Smooth muscle cell (in vitro differentiated cells): ENCODE data around the gene KMT2D. TPM values are rescaled to one million over a fixed set of nuclear protein-coding genes. Genes with fewer than 3 reads are reported as not detected.

Experiments
- DNase-seq: peaks from one replicate; lab custom pipeline; 2025; ENCODE audit not compliant: unreplicated experiment; lab: John Stamatoyannopoulos, UW
- H2AFZ ChIP-seq: fragments of 200-600 bp; sonication (generic); 2 replicates; pipeline ENCODE4 v1.6.0; 2016; ENCODE audit warnings: antibody characterized with exemption, low read depth, mild to moderate bottlenecking
- H3F3A ChIP-seq: fragments of 200-600 bp; sonication (generic); 2 replicates; pipeline ENCODE4 v1.6.0; 2017; ENCODE audit warnings: antibody characterized with exemption, low read depth
- H3K27ac ChIP-seq: fragments of 200-600 bp; sonication (generic); 2 replicates; pipeline ENCODE4 v1.5.1; 2016; ENCODE audit warnings: low read depth, mild to moderate bottlenecking
- H3K27me3 ChIP-seq: fragments of 200-600 bp; sonication (generic); 2 replicates; pipeline ENCODE4 v1.6.1; 2016; ENCODE audit warnings: low read depth, mild to moderate bottlenecking
- H3K36me3 ChIP-seq: fragments of 200-600 bp; sonication (generic); 2 replicates; pipeline ENCODE4 v1.5.1; 2016; ENCODE audit warnings: low read depth
- H3K4me1 ChIP-seq: fragments of 200-600 bp; sonication (generic); 2 replicates; pipeline ENCODE4 v1.5.1; 2016; ENCODE audit warnings: low read depth
- H3K4me2 ChIP-seq: fragments of 200-600 bp; sonication (generic); 2 replicates; pipeline ENCODE4 v1.6.0; 2016; ENCODE audit warnings: mild to moderate bottlenecking
- H3K4me3 ChIP-seq: fragments of 200-600 bp; sonication (generic); 2 replicates; pipeline ENCODE4 v1.5.1; 2016; ENCODE audit warnings: mild to moderate bottlenecking
- H3K79me2 ChIP-seq: fragments of 200-600 bp; sonication (generic); 2 replicates; pipeline ENCODE4 v1.6.0; 2016; ENCODE audit warnings: low read depth, mild to moderate bottlenecking
- H3K9ac ChIP-seq: fragments of 200-600 bp; sonication (generic); 2 replicates; pipeline ENCODE4 v1.6.0; 2016; ENCODE audit warnings: low read depth
- H3K9me3 ChIP-seq: fragments of 200-600 bp; sonication (generic); replicated peaks from 2 replicates; pipeline ENCODE4 v1.5.1; 2016; ENCODE audit warnings: low read depth
- H4K20me1 ChIP-seq: fragments of 200-600 bp; sonication (generic); 2 replicates; pipeline ENCODE4 v1.6.0; 2016; ENCODE audit warnings: low read depth
- CTCF ChIP-seq: fragments of 200-600 bp; sonication (generic); IDR thresholded peaks from 2 replicates; pipeline ENCODE4 v1.5.1; 2017; ENCODE audit warnings: borderline replicate concordance, mild to moderate bottlenecking, antibody characterized with exemption; ENCODE audit not compliant: insufficient read depth, poor library complexity, severe bottlenecking
- WGBS: methylation state at CpG from one replicate; pipeline ENCODE4 v1.1.7; 2016; ENCODE audit warnings: low lambda C conversion rate; 5-methylcytosine and 5-hydroxymethylcytosine counted together
- polyA plus RNA-seq: library from polyadenylated mRNA; unstranded; fragments of >200 nt; fragmentation: Nextera tagmentation; extraction: Ambion mirVana; gene quantifications from 2 replicates; pipeline ENCODE4 v1.2.1, GENCODE V29; 2016
- total RNA-seq: library from RNA; depleted of rRNA; stranded (reverse); fragments of >200 nt; gene quantifications from 2 replicates; pipeline ENCODE4 v1.2.3, GENCODE V29; 2014

The KMT2D gene
- total and polyA plus RNA-seq, 2 experiments from 2014 or later: 24.6 to 25.9 TPM

- H3K9ac ChIP-seq: no peak overlapping the region
- no peak for TF ChIP-seq CTCF
Observed at GRCh38 chr12:49105504-49106084, 45.0 kb upstream of the KMT2D start.

GRCh38 chr12:49104822-49105221 lies 44.2 kb upstream of the KMT2D start:
- no peak for TF ChIP-seq CTCF
- Histone ChIP-seq H3K9me3 (no peaks in the 10 kb centered on the region), H3K4me1 (peaks cover 11% of the 10 kb centered on the region), H3K4me3 (no peak overlapping the region), H2AFZ (no peak overlapping the region), H3K27me3 (no peaks in the 10 kb centered on the region), H3K36me3 (peaks cover 5% of the 10 kb centered on the region), H3K4me2 (no peak overlapping the region), H3K27ac (no peak overlapping the region), H3K9ac (no peak overlapping the region), H4K20me1 (peaks cover 89% of the 10 kb centered on the region), H3K79me2 (peaks cover 44% of the 10 kb centered on the region), H3F3A (peaks cover 13% of the 10 kb centered on the region)
- WGBS: 96% methylated on average over 3 of the region's 3 CpGs
- DNase-seq: no peak

More at GRCh38 chr12:49105504-49106084, 45.0 kb upstream of the KMT2D start:
- Histone ChIP-seq H3K4me2 (no peak overlapping the region), H2AFZ (no peak overlapping the region), H3K9me3 (no peaks in the 10 kb centered on the region), H3K79me2 (peaks cover 49% of the 10 kb centered on the region), H3K4me3 (no peak overlapping the region), H3K27me3 (no peaks in the 10 kb centered on the region), H4K20me1 (peaks cover 89% of the 10 kb centered on the region), H3F3A (peaks cover 17% of the 10 kb centered on the region), H3K27ac (peak overlapping the region; percentile 67), H3K4me1 (peaks cover 11% of the 10 kb centered on the region), H3K36me3 (peaks cover 5% of the 10 kb centered on the region)
- no peak for DNase-seq
- WGBS: 86% methylated on average over 9 of the region's 9 CpGs

GRCh38 chr12:49100380-49100779 lies 39.8 kb upstream of the KMT2D start:
- peaks cover 69% of the 10 kb centered on the region for H4K20me1 ChIP-seq
- peaks cover 4% of the 10 kb centered on the region for H3K27me3 ChIP-seq
- H2AFZ ChIP-seq: no peak overlapping the region
- no peaks in the 10 kb centered on the region for H3K4me1 ChIP-seq
- no peaks in the 10 kb centered on the region for H3K9me3 ChIP-seq
- no peak overlapping the region for H3K4me2 ChIP-seq
- no peak for DNase-seq
- H3K9ac ChIP-seq: no peak overlapping the region
- H3F3A ChIP-seq: no peaks in the 10 kb centered on the region
- no peak overlapping the region for H3K27ac ChIP-seq
- H3K36me3 ChIP-seq: peaks cover 8% of the 10 kb centered on the region
- TF ChIP-seq CTCF: no peak
- 96% methylated on average over 6 of the region's 6 CpGs for WGBS
- no peaks in the 10 kb centered on the region for H3K79me2 ChIP-seq
- no peak overlapping the region for H3K4me3 ChIP-seq

- H3K4me3 ChIP-seq: no peak overlapping the region
- H3K27me3 ChIP-seq: peaks cover 20% of the 10 kb centered on the region
- H4K20me1 ChIP-seq: peaks cover 52% of the 10 kb centered on the region
- H2AFZ ChIP-seq: no peak overlapping the region
- peaks cover 8% of the 10 kb centered on the region for H3K4me1 ChIP-seq
- H3K79me2 ChIP-seq: no peaks in the 10 kb centered on the region
- H3F3A ChIP-seq: no peaks in the 10 kb centered on the region
- H3K27ac ChIP-seq: no peak overlapping the region
- no peaks in the 10 kb centered on the region for H3K9me3 ChIP-seq
- DNase-seq: no peak
- H3K4me2 ChIP-seq: no peak overlapping the region
- H3K9ac ChIP-seq: no peak overlapping the region
- peaks cover 8% of the 10 kb centered on the region for H3K36me3 ChIP-seq
- WGBS: 94% methylated on average over 2 of the region's 2 CpGs
- TF ChIP-seq CTCF: no peak
Observed at GRCh38 chr12:49098703-49099102, 38.1 kb upstream of the KMT2D start.
